Measurements from ENCODE around the gene EIF3M.

DNA sequence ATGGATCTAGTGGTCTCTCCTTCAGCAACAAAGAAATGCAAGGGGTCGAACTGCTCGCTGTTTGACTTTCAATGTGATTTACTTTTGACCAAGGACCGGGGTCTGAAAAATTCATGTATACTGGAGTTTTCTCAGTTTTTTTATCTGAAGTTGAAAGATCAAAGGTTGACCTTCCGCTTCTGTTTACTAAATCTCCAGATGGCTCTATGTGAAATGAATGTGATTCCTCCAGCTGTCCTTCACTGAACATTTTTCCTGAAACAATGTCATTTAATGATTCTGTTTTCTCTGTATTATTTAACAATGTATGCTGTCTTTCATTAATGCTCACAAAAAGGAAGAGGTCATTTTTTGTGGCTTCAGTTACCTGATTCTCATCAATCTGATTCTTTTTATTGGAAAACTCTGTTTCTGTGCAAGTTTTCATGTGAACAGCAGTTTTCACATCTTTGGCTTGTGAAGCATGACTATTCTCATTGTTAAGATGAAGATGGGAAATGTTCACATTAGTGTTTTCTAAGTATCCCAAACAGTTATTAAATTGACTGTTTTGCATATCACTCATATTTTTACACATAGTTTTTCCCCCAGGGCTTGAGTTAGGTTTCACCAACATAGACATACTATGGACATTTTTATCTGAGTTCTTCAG, 30.0 kb downstream of the EIF3M start:
- TF ChIP-seq EZH2 (IDR thresholded peaks at IDR 0.05), result no peak
- no peak for TF ChIP-seq POLR2AphosphoS5 (IDR thresholded peaks at IDR 0.05; ENCODE audit: borderline replicate concordance, low read depth, low read length)
- TF ChIP-seq FOXP2 (optimal IDR thresholded peaks at IDR 0.05; ENCODE audit: control extremely low read depth, extremely low read length, insufficient read depth), result no peak
